Measurements from ENCODE around the gene GRIN2A.

GRIN2A gene

GRCh38 chr16:9868606-9869149 is 313.6 kb downstream of the GRIN2A start:
- no peak overlapping the region for H3K27ac ChIP-seq (ENCODE audit: low read length)
- H3K9me3 ChIP-seq (ENCODE audit: insufficient read depth, low read depth, low read length), result no peaks in the 10 kb centered on the region
- H3K4me1 ChIP-seq (ENCODE audit: insufficient read depth, low read length), result peaks cover 2% of the 10 kb centered on the region; the same call in 1 of the 2 replicates
- no peaks in the 10 kb centered on the region for H3K36me3 ChIP-seq (ENCODE audit: insufficient read depth, low read depth, low read length)
- no peak overlapping the region for H3K4me3 ChIP-seq (ENCODE audit: low read length)
- no peak overlapping the region for H3K9ac ChIP-seq (ENCODE audit: low read depth, low read length)
- H3K27me3 ChIP-seq (ENCODE audit: insufficient read depth, low read length), result no peaks in the 10 kb centered on the region

GRCh38 chr16:9867176-9867575 is 315.1 kb downstream of the GRIN2A start:
- Histone ChIP-seq H3K4me3 (ENCODE audit: low read length) (no peak overlapping the region), H3K9ac (ENCODE audit: low read depth, low read length) (no peak overlapping the region), H3K27me3 (ENCODE audit: insufficient read depth, low read length) (no peaks in the 10 kb centered on the region), H3K36me3 (ENCODE audit: insufficient read depth, low read depth, low read length) (no peaks in the 10 kb centered on the region), H3K27ac (ENCODE audit: low read length) (no peak overlapping the region), H3K4me1 (ENCODE audit: insufficient read depth, low read length) (no peaks in the 10 kb centered on the region), H3K9me3 (ENCODE audit: insufficient read depth, low read depth, low read length) (no peaks in the 10 kb centered on the region)

- no peaks in the 10 kb centered on the region for H3K9me3 ChIP-seq (ENCODE audit: insufficient read depth, low read depth, low read length)
- H3K4me1 ChIP-seq (ENCODE audit: insufficient read depth, low read length), result no peaks in the 10 kb centered on the region
- H3K36me3 ChIP-seq (ENCODE audit: insufficient read depth, low read depth, low read length), result no peaks in the 10 kb centered on the region
- no peak overlapping the region for H3K4me3 ChIP-seq (ENCODE audit: low read length)
- H3K9ac ChIP-seq (ENCODE audit: low read depth, low read length), result no peak overlapping the region
- no peak overlapping the region for H3K27ac ChIP-seq (ENCODE audit: low read length)
- no peaks in the 10 kb centered on the region for H3K27me3 ChIP-seq (ENCODE audit: insufficient read depth, low read length)
Measured at GRCh38 chr16:9864461-9864860, 317.8 kb downstream of the GRIN2A start.

- Histone ChIP-seq H3K4me1 (ENCODE audit: insufficient read depth, low read length) (no peaks in the 10 kb centered on the region), H3K4me3 (ENCODE audit: low read length) (no peak overlapping the region), H3K9ac (ENCODE audit: low read depth, low read length) (no peak overlapping the region), H3K27ac (ENCODE audit: low read length) (no peak overlapping the region), H3K36me3 (ENCODE audit: insufficient read depth, low read depth, low read length) (no peaks in the 10 kb centered on the region), H3K9me3 (ENCODE audit: insufficient read depth, low read depth, low read length) (no peaks in the 10 kb centered on the region), H3K27me3 (ENCODE audit: insufficient read depth, low read length) (no peaks in the 10 kb centered on the region)
Measured at GRCh38 chr16:9862327-9862726, 319.9 kb downstream of the GRIN2A start.

- Histone ChIP-seq H3K9me3 (ENCODE audit: insufficient read depth, low read depth, low read length) (no peaks in the 10 kb centered on the region), H3K9ac (ENCODE audit: low read depth, low read length) (no peak overlapping the region), H3K27ac (ENCODE audit: low read length) (no peak overlapping the region), H3K36me3 (ENCODE audit: insufficient read depth, low read depth, low read length) (no peaks in the 10 kb centered on the region), H3K4me1 (ENCODE audit: insufficient read depth, low read length) (no peaks in the 10 kb centered on the region), H3K27me3 (ENCODE audit: insufficient read depth, low read length) (no peaks in the 10 kb centered on the region), H3K4me3 (ENCODE audit: low read length) (no peak overlapping the region)
Measured at GRCh38 chr16:9860876-9861275, 321.4 kb downstream of the GRIN2A start.

GRCh38 chr16:9859701-9860327 is 322.4 kb downstream of the GRIN2A start:
- H3K4me1 ChIP-seq (ENCODE audit: insufficient read depth, low read length), result no peaks in the 10 kb centered on the region
- no peaks in the 10 kb centered on the region for H3K36me3 ChIP-seq (ENCODE audit: insufficient read depth, low read depth, low read length)
- no peaks in the 10 kb centered on the region for H3K27me3 ChIP-seq (ENCODE audit: insufficient read depth, low read length)
- H3K27ac ChIP-seq (ENCODE audit: low read length), result no peak overlapping the region
- no peaks in the 10 kb centered on the region for H3K9me3 ChIP-seq (ENCODE audit: insufficient read depth, low read depth, low read length)
- H3K9ac ChIP-seq (ENCODE audit: low read depth, low read length), result no peak overlapping the region
- no peak overlapping the region for H3K4me3 ChIP-seq (ENCODE audit: low read length)

GRCh38 chr16:9854675-9855074 is 327.6 kb downstream of the GRIN2A start:
- Histone ChIP-seq H3K27ac (ENCODE audit: low read length) (no peak overlapping the region), H3K9ac (ENCODE audit: low read depth, low read length) (no peak overlapping the region), H3K9me3 (ENCODE audit: insufficient read depth, low read depth, low read length) (peaks cover 5% of the 10 kb centered on the region; the same call in 1 of the 2 replicates), H3K36me3 (ENCODE audit: insufficient read depth, low read depth, low read length) (no peaks in the 10 kb centered on the region), H3K27me3 (ENCODE audit: insufficient read depth, low read length) (no peaks in the 10 kb centered on the region), H3K4me1 (ENCODE audit: insufficient read depth, low read length) (no peaks in the 10 kb centered on the region), H3K4me3 (ENCODE audit: low read length) (no peak overlapping the region)

GRCh38 chr16:9852003-9852402 is 330.2 kb downstream of the GRIN2A start:
- Histone ChIP-seq H3K27me3 (ENCODE audit: insufficient read depth, low read length) (no peaks in the 10 kb centered on the region), H3K27ac (ENCODE audit: low read length) (no peak overlapping the region), H3K9me3 (ENCODE audit: insufficient read depth, low read depth, low read length) (peaks cover 5% of the 10 kb centered on the region; the same call in 1 of the 2 replicates), H3K4me1 (ENCODE audit: insufficient read depth, low read length) (no peaks in the 10 kb centered on the region), H3K9ac (ENCODE audit: low read depth, low read length) (no peak overlapping the region), H3K4me3 (ENCODE audit: low read length) (no peak overlapping the region), H3K36me3 (ENCODE audit: insufficient read depth, low read depth, low read length) (no peaks in the 10 kb centered on the region)

GRCh38 chr16:9850817-9851216 is 331.4 kb downstream of the GRIN2A start:
- no peak overlapping the region for H3K4me3 ChIP-seq (ENCODE audit: low read length)
- H3K27ac ChIP-seq (ENCODE audit: low read length), result no peak overlapping the region
- no peaks in the 10 kb centered on the region for H3K27me3 ChIP-seq (ENCODE audit: insufficient read depth, low read length)
- peaks cover 5% of the 10 kb centered on the region; the same call in 1 of the 2 replicates for H3K9me3 ChIP-seq (ENCODE audit: insufficient read depth, low read depth, low read length)
- H3K36me3 ChIP-seq (ENCODE audit: insufficient read depth, low read depth, low read length), result no peaks in the 10 kb centered on the region
- H3K9ac ChIP-seq (ENCODE audit: low read depth, low read length), result no peak overlapping the region
- H3K4me1 ChIP-seq (ENCODE audit: insufficient read depth, low read length), result no peaks in the 10 kb centered on the region

GRCh38 chr16:9849697-9850245 is 332.5 kb downstream of the GRIN2A start:
- peaks cover 5% of the 10 kb centered on the region; the same call in 1 of the 2 replicates for H3K9me3 ChIP-seq (ENCODE audit: insufficient read depth, low read depth, low read length)
- H3K4me3 ChIP-seq (ENCODE audit: low read length), result no peak overlapping the region
- H3K27ac ChIP-seq (ENCODE audit: low read length), result no peak overlapping the region
- no peaks in the 10 kb centered on the region for H3K36me3 ChIP-seq (ENCODE audit: insufficient read depth, low read depth, low read length)
- no peak overlapping the region for H3K9ac ChIP-seq (ENCODE audit: low read depth, low read length)
- H3K27me3 ChIP-seq (ENCODE audit: insufficient read depth, low read length), result no peaks in the 10 kb centered on the region
- no peaks in the 10 kb centered on the region for H3K4me1 ChIP-seq (ENCODE audit: insufficient read depth, low read length)

GRCh38 chr16:9847146-9847545 is 335.1 kb downstream of the GRIN2A start:
- Histone ChIP-seq H3K9me3 (ENCODE audit: insufficient read depth, low read depth, low read length) (no peaks in the 10 kb centered on the region), H3K4me1 (ENCODE audit: insufficient read depth, low read length) (no peaks in the 10 kb centered on the region), H3K27me3 (ENCODE audit: insufficient read depth, low read length) (no peaks in the 10 kb centered on the region), H3K4me3 (ENCODE audit: low read length) (no peak overlapping the region), H3K36me3 (ENCODE audit: insufficient read depth, low read depth, low read length) (no peaks in the 10 kb centered on the region), H3K9ac (ENCODE audit: low read depth, low read length) (no peak overlapping the region), H3K27ac (ENCODE audit: low read length) (no peak overlapping the region)

GRCh38 chr16:9846362-9847099 is 335.7 kb downstream of the GRIN2A start:
- Histone ChIP-seq H3K9ac (ENCODE audit: low read depth, low read length) (no peak overlapping the region), H3K9me3 (ENCODE audit: insufficient read depth, low read depth, low read length) (no peaks in the 10 kb centered on the region), H3K27ac (ENCODE audit: low read length) (no peak overlapping the region), H3K36me3 (ENCODE audit: insufficient read depth, low read depth, low read length) (no peaks in the 10 kb centered on the region), H3K27me3 (ENCODE audit: insufficient read depth, low read length) (no peaks in the 10 kb centered on the region), H3K4me1 (ENCODE audit: insufficient read depth, low read length) (no peaks in the 10 kb centered on the region), H3K4me3 (ENCODE audit: low read length) (no peak overlapping the region)

Measured in iPS-20b (cell line).